Head of caudate nucleus (tissue), 42 donors: ENCODE results near the gene PAX1.
A peak's percentile ranks its signal among the peaks of the same experiment; 100 is the strongest.

Experiments
- DNase-seq, 42 donors: peaks; one replicate each; pipeline versions ENCODE4 v3.0.0 to v3.0.0-alpha.2; 2020 to 2021; ENCODE audit warnings: mixed read lengths in 7 of 42
- intact Hi-C: fragments of 100-400 bp; cut with DNase I; formaldehyde crosslinking; loops from one replicate; pipeline ENCODE4 v1.15.0; 2022

The PAX1 gene

DNA sequence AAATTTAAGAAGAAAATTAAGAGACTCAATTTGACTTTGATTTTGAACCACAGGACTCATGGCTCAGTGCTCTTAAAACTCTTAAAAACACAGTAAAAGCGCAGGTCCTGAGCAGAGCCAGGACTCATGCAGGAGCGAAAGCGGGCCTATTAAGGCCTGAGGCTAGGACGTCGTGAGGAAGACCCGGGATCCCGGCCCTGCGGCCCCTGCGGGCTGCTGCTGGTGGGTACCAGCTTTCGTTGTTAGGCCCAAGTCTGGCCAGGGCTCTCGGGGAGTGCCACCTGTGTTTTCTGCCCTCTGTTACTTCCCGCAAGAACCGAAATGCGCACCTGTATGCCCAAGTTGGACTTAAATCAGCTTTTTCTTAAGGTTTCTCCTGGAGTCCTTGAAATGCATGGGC is 3.4 kb upstream of the PAX1 start:
- intact Hi-C loops: no loop called here
- DNase-seq: no peak

DNA sequence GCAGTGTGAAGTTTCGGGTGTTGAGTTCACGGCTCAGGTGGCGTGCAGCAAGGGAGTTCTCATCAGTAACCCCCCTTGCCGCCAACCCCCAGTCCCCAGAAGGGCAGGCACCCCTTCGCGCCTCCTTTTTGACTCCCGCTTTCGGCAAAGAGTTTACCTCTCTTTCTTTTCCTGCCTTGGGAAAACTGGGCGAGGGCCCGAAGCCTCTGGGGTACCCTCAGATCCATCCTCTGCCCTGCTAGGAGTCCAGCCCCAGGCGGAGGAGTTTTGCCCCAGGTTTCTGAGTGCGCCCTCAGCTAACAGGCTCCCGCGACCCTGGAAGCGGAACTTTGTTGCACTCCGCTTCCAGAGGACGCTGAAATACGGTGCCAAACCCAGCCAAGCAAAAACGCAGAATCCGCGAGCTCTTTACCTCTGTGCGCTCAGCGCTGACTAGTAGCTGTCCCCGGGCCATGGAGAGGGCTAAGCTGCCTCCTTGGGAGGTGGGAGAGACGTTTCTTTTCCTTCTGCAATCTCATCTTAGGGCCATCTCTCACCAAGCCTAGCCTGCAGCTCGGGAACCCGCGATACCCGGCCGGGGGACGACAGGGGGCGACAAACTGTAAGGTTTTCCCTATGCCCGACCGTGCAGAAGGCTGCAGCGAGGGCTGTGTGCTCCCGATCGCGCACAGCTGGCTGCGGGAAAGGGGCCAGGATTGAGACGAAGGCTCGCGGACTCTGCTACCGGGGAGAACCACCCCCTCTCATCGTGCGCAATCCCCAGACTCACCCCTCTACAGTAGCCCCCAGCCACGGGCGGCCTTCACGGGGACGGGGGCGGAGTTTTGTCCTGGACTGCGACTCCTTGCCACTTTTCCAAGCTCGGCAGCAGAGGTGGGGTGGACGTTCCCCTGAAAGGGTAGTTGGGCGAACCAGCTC is 2.7 kb upstream of the PAX1 start:
- DNase-seq: peak in 41 of 42 donors; percentile 37 to 87 (median 67)
- intact Hi-C loops: no loop called here

DNA sequence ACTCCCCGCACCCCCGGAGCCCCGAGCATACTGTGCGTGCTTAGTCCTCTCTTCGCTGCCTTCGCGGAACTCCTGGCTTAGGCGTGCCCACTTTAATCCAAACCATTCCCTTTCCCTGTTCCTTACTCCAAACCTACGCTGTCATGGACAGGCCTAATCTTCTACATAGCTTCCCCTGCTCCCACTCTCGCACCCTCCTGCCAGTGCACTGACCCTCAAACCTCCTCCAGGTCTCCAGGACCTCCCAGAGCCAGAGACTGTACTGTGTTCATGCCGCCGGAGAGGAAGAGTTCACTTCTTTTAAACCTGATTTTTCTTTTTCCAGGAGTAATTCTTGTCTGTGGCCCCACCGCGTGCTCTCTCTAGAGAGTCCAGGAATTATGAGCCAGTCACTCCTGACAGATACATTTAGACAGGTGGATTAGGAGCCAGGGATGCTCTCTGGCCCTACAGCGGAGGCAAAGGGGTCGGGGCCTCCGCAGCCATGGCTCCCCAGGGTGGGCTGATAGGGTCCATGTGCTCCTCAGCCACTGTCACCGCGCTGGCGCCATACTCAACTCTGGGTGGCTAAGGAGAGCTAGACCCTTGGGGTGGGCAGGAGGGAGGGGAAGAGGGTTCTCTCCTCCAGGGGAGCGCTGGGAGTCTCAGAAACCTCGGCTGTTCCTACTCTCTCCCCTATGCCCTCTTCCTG is 1.6 kb upstream of the PAX1 start:
- no peak for DNase-seq
- intact Hi-C loops: no loop called here

DNA sequence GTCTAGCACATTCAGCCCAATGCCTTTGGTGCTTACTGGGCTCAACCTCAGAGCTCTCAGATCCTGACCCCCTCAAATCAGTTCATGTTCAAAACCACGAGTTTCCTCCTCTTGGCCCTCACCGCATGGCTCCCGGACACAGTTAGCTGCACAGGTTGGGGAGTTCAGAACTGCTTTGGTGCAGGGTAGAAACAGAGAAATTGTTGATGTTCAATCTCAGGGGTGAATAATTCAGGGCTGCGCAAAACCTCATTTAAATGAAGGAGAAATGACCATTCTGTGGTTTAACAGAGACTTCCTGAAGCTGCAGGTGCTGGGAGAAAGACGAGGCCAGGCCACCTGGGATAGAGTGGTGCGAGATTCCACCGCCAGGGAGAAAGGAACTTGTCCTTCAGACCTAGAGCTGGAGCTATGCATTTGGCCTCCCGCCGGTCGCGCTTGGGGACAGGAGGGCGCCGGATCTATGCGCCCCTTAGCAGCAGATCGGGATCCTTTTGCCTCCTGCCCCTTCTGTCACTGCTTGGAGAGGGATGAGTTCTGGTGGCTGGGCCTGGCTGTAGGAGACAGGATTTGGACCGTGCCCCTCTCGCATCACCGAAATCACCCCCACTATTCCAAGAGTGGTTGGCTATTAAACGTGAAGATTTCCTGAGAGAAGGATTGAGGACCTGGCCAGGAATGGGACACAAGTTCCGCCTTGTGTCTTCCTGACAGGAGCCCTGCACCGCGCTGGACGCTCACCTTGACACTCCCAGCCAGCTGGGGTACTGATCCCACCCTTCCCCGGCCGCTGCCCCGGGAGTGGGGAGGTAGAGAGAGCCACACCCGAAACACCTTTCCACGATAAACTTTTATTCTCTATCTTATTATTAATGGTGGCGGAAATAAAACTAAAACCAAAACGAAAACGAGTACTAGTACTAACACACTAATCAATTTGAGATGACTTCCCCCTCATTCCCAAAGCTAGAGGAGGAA is 767 bp upstream of the PAX1 start:
- intact Hi-C loops: no loop called here
- DNase-seq: no peak

DNA sequence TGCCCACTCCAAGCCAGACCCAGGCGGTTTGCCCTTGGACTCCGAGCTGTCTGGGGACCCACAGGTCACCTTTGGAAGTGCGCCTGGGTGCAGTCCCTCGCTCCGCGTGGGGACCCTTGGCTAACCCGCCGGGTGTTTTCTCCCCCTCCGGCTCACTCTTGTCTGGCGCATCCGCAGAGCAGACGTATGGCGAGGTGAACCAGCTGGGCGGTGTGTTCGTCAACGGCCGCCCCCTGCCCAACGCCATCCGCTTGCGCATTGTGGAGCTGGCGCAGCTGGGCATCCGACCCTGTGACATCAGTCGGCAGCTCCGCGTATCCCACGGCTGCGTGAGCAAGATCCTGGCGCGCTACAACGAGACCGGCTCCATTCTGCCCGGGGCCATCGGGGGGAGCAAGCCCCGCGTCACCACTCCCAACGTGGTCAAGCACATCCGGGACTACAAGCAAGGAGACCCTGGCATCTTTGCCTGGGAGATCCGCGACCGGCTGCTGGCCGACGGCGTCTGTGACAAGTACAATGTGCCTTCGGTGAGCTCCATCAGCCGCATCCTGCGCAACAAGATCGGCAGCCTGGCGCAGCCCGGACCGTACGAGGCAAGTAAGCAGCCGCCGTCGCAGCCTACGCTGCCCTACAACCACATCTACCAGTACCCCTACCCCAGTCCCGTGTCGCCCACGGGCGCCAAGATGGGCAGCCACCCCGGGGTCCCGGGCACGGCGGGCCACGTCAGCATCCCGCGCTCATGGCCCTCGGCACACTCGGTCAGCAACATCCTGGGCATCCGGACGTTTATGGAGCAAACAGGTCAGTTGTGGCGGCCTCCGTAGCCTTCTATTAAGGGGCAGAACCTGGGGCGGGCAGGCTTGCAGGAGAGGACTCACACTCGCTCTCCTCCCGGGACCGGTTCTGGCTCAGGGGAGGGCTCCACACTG is 1.1 kb downstream of the PAX1 start:
- intact Hi-C loops: no loop called here
- no peak for DNase-seq

DNA sequence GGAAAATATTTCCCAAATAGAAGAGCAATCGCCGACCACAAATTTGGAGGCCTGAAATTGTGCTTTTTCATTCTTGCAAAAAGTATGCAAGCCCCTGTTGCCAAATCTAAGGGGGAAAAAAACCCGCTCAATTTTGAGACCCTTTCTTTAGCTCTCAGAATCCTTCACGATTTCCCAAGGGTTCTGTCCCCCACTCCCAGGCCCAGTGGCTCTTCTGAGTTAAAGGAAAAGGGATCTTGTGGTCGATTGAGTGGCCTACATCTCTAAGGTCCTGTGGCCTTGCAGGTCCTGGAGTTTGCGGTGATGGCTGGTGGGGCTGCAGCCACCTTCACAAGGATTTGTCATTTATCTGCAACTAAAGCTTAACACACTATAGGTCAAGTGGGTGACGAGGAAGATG is 1.8 kb downstream of the PAX1 start:
- intact Hi-C loops: no loop called here
- no peak for DNase-seq

DNA sequence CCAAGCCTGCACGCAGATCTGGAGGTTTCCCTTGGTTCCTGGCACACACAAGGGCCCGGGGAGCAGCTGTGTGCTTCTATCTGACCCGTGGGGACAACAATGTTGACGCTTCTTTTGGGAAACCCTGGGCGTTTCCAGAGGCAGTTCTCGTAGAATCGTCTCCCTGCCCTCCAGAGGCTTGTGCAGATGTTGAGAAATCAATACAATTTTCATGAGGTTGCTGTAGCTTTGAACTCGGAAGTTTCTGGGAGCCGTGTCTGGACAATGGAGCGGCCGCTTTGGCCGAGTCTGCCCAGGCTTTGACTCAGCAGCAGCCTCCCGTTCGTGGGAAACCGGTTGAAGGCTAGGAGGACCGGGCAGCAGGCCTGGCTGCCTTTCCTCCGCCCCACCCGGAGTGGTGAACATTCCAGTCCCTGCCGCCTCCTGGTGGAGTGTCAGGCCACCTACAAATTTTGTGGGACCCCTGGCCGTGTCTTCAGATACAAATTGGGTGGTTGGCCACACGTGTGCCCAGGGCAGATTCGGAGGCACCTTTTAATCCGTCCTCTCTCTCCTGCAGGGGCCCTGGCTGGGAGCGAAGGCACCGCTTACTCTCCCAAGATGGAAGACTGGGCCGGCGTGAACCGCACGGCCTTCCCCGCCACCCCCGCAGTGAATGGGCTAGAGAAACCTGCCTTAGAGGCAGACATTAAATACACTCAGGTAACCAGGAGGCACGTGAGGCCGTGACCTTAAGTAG is 2.7 kb downstream of the PAX1 start:
- intact Hi-C loops: no loop called here
- no peak for DNase-seq

DNA sequence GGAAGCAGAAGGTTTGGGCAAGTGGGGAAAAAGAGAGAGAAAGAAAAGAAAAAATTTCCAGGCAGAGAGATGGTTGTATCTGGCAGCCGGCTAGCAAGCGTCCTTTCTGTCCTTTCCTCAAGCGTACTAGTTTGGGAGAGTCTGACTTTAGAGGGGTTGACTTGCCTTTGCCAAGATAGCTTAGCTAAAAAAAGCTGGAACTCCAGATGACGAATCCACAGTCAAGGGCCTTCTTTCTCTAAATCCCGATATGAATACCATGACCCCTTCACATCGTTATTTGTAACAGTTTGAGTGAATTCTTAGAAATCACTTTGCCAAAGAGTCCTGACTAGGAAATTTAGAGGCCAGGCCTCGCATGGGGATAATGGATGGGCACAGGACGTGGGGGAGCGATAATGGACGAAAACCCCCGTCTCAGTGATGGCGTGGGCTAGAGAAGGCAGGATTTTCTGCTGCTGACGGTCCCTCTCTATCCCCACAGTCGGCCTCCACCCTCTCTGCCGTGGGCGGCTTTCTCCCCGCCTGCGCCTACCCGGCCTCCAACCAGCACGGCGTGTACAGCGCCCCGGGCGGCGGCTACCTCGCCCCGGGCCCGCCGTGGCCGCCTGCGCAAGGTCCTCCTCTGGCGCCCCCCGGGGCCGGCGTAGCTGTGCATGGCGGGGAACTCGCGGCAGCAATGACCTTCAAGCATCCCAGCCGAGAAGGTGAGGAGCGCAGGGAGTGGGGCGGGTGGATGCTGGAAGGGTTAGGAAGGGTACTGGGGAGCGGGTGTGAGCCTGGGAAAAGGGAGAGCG is 3.5 kb downstream of the PAX1 start:
- intact Hi-C loops: no loop called here
- DNase-seq: no peak

DNA sequence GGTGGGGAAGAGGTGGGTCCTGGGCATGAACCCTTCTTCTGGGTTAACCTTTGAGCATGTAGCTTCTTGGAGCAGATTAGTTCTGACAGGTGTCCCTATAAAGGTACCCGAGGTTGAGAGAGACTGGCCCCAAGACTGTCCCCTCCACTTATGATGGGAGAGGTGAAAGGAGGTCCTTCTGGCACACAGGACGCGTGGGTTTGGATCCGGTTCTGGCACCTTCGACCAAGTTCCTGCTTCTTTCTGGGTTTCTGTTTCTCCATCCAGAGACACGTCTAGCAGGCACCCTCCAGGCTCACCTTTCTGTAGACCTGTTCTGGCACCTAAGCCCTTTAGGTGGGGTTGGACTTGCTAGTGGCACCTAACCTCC is 4.1 kb downstream of the PAX1 start:
- intact Hi-C loops: no loop called here
- no peak for DNase-seq

DNA sequence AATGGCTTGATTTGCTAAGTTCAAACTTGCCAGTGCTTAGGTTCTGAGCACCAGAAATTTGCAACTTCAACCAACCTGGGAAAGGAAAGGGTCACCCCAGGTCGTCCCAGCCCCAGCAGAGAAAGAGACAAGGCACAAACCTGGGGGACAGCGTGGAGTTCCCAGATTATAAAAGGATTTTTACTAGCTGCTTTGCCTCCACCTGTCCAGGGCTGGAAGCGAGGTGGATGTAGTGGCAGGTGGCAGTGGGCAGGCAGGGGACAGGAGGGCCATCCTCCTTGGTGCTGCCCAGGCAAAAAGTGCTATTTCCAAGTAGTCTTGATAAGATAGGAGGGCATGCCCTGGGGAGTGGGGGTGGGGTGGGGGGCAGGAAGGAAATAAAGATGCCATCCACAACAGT is 4.9 kb downstream of the PAX1 start:
- DNase-seq: no peak
- intact Hi-C loops: no loop called here

DNA sequence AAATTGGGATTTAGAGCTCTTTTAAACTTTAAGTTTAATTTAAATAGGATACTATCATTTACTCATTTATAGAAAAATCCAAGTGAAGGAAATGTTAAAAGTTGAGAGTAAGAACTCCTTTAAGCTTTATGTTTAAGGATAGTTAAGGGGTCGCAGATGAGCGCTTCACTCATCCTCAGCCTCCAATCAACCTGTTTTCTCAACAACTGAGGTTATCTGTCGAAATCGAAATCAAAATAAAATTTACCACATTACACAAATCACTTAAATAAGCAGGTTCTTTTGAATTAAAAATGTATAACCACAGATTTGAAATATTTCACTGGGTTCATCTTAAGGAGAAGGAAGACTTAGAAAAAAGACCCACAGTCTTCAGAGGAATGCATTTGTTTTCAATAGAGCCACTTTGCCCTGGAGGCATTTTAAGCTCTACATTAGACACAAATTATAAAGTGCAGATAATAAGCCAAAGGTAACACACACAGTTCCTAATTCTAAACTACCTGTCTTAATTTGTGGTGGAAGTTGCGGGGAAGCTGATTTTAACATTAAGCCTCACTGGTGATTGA is 5.5 kb downstream of the PAX1 start:
- intact Hi-C loops: no loop called here

DNA sequence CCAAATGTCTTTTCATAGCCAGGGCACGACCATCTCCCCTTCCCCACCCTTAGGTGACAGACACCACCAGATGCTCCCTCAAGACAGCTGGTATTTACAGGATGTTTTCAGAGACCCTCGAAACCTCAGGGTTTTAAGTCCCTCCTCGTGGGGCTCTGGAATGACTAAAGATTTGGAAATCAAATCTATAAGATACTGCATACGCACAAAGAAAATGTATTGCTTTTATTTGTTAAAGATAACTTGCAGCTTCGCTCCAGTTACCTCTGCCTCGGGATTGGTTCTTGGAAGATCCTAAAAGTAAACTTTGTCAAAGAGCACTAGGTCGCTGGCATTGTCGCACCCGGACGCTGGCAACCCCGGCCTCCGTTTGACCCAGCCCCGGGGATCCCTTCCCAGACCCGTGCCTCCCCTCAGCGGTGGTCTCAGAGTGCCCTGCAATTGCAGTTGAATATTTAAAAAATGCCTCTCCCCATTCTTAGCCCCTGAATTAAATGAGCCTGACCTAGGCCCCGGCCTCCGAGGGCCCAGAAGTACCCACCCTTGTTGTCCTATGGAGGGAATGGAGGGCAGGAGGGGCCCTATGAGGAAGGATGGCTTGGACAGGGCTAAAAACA is 7.1 kb downstream of the PAX1 start:
- intact Hi-C loops: no loop called here
- no peak for DNase-seq

More for the DNA sequence above, 5.5 kb downstream of the PAX1 start:
- DNase-seq: no peak

DNA sequence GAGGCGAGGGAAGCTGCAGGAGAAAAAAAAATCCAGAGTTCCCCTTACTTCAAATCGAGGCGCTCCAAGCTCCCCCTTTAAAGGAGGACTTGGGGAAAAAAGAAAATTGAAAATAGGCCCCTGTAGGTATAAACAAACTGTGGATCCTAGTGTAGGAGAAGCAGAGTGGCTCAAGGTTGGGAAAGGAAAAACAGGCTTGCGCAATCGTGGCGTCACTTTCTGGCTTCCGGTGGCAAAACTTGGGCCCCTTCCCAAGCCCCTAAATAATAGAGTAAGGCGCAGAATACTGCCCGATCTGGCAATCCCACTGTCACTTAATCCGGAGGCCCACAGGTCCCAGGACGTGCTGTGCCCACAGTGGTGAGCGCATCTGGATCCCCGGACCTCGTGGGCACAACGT is 8.0 kb downstream of the PAX1 start:
- intact Hi-C loops: no loop called here
- DNase-seq: no peak

DNA sequence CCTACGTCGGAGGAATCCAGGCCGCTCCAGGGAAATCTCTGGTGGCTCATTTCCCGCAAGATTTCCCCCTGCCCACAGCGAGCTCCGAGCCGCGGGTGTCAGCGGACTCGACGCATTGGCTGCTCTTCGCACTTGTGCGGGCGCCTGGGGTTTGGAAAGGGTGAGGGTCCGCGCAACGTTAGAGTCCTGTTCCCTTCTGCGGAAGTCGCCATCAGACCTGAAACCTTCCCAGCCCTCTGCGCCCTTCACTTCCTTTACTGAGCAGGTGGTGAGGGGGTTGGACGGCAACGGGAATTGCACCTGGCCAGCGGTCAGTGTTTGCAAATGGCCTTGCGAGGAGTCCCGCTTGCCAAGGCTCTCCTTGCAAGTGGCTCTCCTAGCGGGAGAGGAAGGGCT is 8.4 kb downstream of the PAX1 start:
- DNase-seq: no peak
- intact Hi-C loops: no loop called here

DNA sequence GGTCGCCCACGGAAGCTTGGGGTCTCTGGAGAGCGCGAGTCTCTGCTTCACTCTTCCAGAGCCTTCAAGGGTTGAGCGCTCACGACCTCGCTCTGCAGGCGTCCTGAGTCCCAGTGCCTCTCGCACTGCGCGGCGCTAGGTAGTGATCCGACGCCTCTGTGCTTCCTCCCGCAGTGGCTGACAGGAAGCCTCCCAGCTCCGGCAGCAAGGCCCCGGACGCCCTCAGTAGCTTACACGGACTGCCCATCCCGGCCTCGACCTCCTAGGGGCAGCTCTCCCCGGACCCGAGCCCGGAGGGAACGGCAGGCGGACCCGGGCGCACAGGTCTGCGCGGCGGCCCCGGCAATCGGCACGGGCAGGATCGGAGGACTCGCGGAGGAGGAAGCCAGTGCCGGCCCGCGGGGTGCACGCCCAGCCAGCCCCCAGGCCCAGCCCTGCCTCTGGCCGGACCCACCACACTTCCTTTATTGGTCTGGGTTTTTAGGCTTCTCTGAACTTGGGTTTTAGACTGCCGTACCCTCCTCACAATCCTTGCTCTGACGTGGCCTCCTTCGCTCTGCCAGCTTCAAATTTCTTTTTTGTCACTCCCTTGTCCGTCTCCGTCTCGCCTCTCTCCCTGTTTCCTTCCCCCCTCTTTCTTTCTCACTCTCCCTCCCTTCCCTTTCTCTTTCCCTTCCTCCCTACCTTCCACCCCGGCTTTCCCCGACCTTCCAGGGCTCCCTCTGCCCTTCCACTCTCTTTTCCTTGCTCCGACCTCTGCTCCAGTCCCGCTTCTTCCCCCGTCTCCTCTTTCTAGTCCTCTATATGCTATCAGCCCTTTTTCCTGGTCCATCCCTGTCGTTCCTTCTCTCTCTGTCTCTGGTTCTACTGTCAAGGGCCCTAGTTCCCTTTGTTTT is 9.1 kb downstream of the PAX1 start:
- intact Hi-C loops: loop anchor here (5.0 kb wide), 1 partner anchor 598 kb away; no protein-coding TSS in a partner anchor
- DNase-seq: no peak
